ENCODE results near the gene MASP2.

- TF ChIP-seq CTCF (IDR thresholded peaks at IDR 0.05 in 2 of 3, conservative IDR thresholded peaks at IDR 0.05 in 1 of 3; ENCODE audit: borderline replicate concordance in 1 of 3, insufficient read depth in 1 of 3, low read depth in 2 of 3, low read length in 2 of 3), result no peak
- no peak for TF ChIP-seq SIN3A (IDR thresholded peaks at IDR 0.05; ENCODE audit: low read depth)
- TF ChIP-seq EZH2 (IDR thresholded peaks at IDR 0.05), result no peak
- TF ChIP-seq SP1 (IDR thresholded peaks at IDR 0.05; ENCODE audit: low read depth), result no peak
- no peak for TF ChIP-seq RAD21 (IDR thresholded peaks at IDR 0.05; ENCODE audit: low read depth)
Measured at GRCh38 chr1:11024154-11024873, 22.7 kb downstream of the MASP2 start.
